ENCODE data around the gene UBAC2.
A peak's percentile ranks its signal among the peaks of the same experiment; 100 is the strongest.

UBAC2 gene

GRCh38 chr13:99200432-99201167 is at the start of gene UBAC2:
Gene UBAC2 (plus strand): TSS chr13:99200854. CDS start chr13:99200909, 55 bp downstream.
- peak within 1 kb of the TSS; percentile 94 for H2AFZ ChIP-seq (ENCODE audit: low read depth)
- H3K27ac ChIP-seq: peak within 1 kb of the TSS; percentile 78
- H3K4me3 ChIP-seq (IDR thresholded peaks at IDR 0.05; ENCODE audit: insufficient read depth, low read depth, low read length): no peak within 1 kb of the TSS
- no peaks in the 10 kb centered on the region for H3K79me2 ChIP-seq (ENCODE audit: insufficient read depth, low read depth)
- H3K9ac ChIP-seq: peak within 1 kb of the TSS; percentile 98
- no peak for TF ChIP-seq CTCF (conservative IDR thresholded peaks at IDR 0.05; ENCODE audit: low read depth, low read length)
- H3K4me1 ChIP-seq (ENCODE audit: low read depth, poor library complexity, severe bottlenecking): peaks cover 21% of the 10 kb centered on the region
- peak within 1 kb of the TSS; percentile 72 for H3K4me2 ChIP-seq
- no peaks in the 10 kb centered on the region for H3K27me3 ChIP-seq (ENCODE audit: insufficient read depth, low read depth)
- H3K36me3 ChIP-seq (ENCODE audit: insufficient read depth): no peaks in the 10 kb centered on the region
- no peaks in the 10 kb centered on the region; the same call in 1 of the 2 replicates for H4K20me1 ChIP-seq (ENCODE audit: insufficient read depth)

GRCh38 chr13:99151516-99151915 is 49.1 kb upstream of the UBAC2 start:
- TF ChIP-seq CTCF (conservative IDR thresholded peaks at IDR 0.05; ENCODE audit: low read depth, low read length): no peak
- Histone ChIP-seq H3K4me2 (no peak overlapping the region), H4K20me1 (ENCODE audit: insufficient read depth) (no peaks in the 10 kb centered on the region), H3K9ac (no peak overlapping the region), H3K27me3 (ENCODE audit: insufficient read depth, low read depth) (no peaks in the 10 kb centered on the region), H3K4me3 (IDR thresholded peaks at IDR 0.05; ENCODE audit: insufficient read depth, low read depth, low read length) (no peak overlapping the region), H3K36me3 (ENCODE audit: insufficient read depth) (no peaks in the 10 kb centered on the region), H3K79me2 (ENCODE audit: insufficient read depth, low read depth) (no peaks in the 10 kb centered on the region), H2AFZ (ENCODE audit: low read depth) (no peak overlapping the region), H3K4me1 (ENCODE audit: low read depth, poor library complexity, severe bottlenecking) (peaks cover 9% of the 10 kb centered on the region), H3K27ac (no peak overlapping the region)

GRCh38 chr13:99153219-99153618 is 47.4 kb upstream of the UBAC2 start:
- Histone ChIP-seq H3K4me1 (ENCODE audit: low read depth, poor library complexity, severe bottlenecking) (peaks cover 9% of the 10 kb centered on the region), H3K36me3 (ENCODE audit: insufficient read depth) (no peaks in the 10 kb centered on the region), H3K79me2 (ENCODE audit: insufficient read depth, low read depth) (no peaks in the 10 kb centered on the region), H4K20me1 (ENCODE audit: insufficient read depth) (no peaks in the 10 kb centered on the region), H3K4me3 (IDR thresholded peaks at IDR 0.05; ENCODE audit: insufficient read depth, low read depth, low read length) (no peak overlapping the region), H3K4me2 (no peak overlapping the region), H3K27ac (no peak overlapping the region), H2AFZ (ENCODE audit: low read depth) (no peak overlapping the region), H3K27me3 (ENCODE audit: insufficient read depth, low read depth) (no peaks in the 10 kb centered on the region), H3K9ac (no peak overlapping the region)
- TF ChIP-seq CTCF (conservative IDR thresholded peaks at IDR 0.05; ENCODE audit: low read depth, low read length): no peak

- Histone ChIP-seq H3K79me2 (ENCODE audit: insufficient read depth, low read depth) (no peaks in the 10 kb centered on the region), H4K20me1 (ENCODE audit: insufficient read depth) (no peaks in the 10 kb centered on the region), H3K27ac (no peak overlapping the region), H3K4me2 (no peak overlapping the region), H3K4me3 (IDR thresholded peaks at IDR 0.05; ENCODE audit: insufficient read depth, low read depth, low read length) (no peak overlapping the region), H3K9ac (no peak overlapping the region), H3K4me1 (ENCODE audit: low read depth, poor library complexity, severe bottlenecking) (peaks cover 9% of the 10 kb centered on the region), H3K27me3 (ENCODE audit: insufficient read depth, low read depth) (no peaks in the 10 kb centered on the region), H2AFZ (ENCODE audit: low read depth) (no peak overlapping the region), H3K36me3 (ENCODE audit: insufficient read depth) (no peaks in the 10 kb centered on the region)
- no peak for TF ChIP-seq CTCF (conservative IDR thresholded peaks at IDR 0.05; ENCODE audit: low read depth, low read length)
Observed at GRCh38 chr13:99154064-99154463, 46.6 kb upstream of the UBAC2 start.
